Sciatic nerve (tissue), 2 donors: ENCODE measurements around the gene THBD. TPM values are rescaled to one million over a fixed set of nuclear protein-coding genes. Genes with fewer than 3 reads are reported as not detected.
"Not testable (repeated sequence)": the region's sequence is repeated elsewhere in the genome, so short reads cannot be mapped to it uniquely, and the experiment has no call there.

Experiments used
- ATAC-seq: fragments of 200-7000 bp; cut with Tn5 transposase; one replicate; pipeline ENCODE4 v1.9.1; 2020; ENCODE audit warnings: mild to moderate bottlenecking, moderate library complexity
- DNase-seq: peaks from one replicate; pipeline ENCODE4 v3.0.0-alpha.2; 2020; ENCODE audit warnings: low spot score
- intact Hi-C: fragments of 100-400 bp; cut with DNase I; formaldehyde crosslinking; loops from one replicate; pipeline ENCODE4 v1.14.2; 2022
- total RNA-seq: library from RNA; stranded (reverse); fragmentation: NEBNext Ultra II Directional; extraction: Animal tissue kit (Norgen Biotek cat#: 25700); gene quantifications from one replicate; pipeline ENCODE4 v1.2.1, GENCODE V29; 2021
- donor health status: DM: no; HTN: no; CAD: no.
- donor health status: DM: no; HTN: no; CAD: no.

Gene THBD
- total RNA-seq, 1 donor from 2014 or later: 25.3 TPM

GRCh38 chr20:23047001-23047737 lies 2.3 kb downstream of the THBD start:
- ATAC-seq (no peak), DNase-seq (no peak)
- intact Hi-C loops: loop anchor here (5.0 kb wide), 1 partner anchor 275 kb away; no protein-coding TSS in a partner anchor

DNA sequence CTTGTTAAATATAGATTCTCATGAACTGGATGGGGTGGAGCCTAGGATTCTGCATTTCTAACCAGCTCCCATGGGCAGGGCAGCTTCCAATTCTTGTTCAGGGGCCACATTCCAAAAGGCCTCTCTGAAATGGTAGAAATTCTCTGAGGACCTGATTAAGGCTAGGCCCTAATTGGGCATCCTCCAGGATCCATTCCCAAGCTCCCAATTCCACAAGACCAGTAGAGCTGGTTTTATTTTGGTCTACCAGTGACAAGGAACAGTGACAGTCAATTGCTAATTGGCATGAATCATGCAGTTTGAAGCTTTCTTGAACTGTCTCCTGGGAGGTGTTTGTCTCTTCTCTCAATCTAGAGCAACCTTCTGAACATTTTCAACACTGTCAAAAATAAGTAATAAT lies 3.0 kb downstream of the THBD start:
- ATAC-seq (no peak), DNase-seq (no peak)
- intact Hi-C loops: loop anchor here (5.0 kb wide), 1 partner anchor 276 kb away; no protein-coding TSS in a partner anchor

DNA sequence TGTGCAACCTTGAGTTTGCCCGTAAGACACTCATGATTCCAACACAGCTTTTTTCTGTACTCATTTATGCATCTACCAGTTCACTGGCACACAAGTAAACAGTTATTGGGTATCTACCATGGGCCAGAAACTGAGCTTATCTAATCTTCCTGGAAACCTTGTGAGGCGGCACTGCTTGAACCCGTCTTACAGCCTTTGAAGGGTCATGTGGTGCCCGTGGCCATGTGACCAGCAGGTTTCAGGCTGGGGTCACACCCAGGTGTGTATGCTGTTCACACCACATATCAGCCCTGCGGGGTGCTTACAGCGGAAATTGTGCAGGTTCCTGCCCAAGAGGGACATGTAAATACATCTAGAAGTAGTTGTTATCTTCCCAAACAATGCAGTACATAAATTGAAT lies 6.1 kb downstream of the THBD start:
- DNase-seq: no peak
- no peak for ATAC-seq
- intact Hi-C loops: no loop called here

DNA sequence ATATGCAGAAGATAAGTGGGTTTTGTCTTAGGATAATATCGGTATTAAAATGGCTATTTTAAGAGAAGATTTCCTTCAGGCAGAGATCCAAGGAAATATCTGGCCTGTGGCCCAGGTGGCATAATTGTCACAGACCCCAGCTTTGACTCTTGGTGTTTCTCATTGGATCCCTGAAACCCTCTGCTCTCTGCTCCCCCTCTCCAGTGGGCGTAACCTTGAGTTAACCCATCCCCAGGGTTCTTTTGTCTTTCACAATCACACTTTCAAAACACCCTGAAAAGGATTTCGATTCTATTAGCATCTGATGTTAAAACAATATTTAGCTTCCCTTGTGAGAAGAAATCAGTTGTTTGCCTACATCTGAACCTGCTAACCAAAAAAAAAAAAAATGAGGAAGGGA lies 7.2 kb downstream of the THBD start:
- DNase-seq (no peak), ATAC-seq (peak; percentile 66)
- intact Hi-C loops: no loop called here

- ATAC-seq: no peak
- intact Hi-C loops: no loop called here
Observed at GRCh38 chr20:23039885-23040508, 9.5 kb downstream of the THBD start.

DNA sequence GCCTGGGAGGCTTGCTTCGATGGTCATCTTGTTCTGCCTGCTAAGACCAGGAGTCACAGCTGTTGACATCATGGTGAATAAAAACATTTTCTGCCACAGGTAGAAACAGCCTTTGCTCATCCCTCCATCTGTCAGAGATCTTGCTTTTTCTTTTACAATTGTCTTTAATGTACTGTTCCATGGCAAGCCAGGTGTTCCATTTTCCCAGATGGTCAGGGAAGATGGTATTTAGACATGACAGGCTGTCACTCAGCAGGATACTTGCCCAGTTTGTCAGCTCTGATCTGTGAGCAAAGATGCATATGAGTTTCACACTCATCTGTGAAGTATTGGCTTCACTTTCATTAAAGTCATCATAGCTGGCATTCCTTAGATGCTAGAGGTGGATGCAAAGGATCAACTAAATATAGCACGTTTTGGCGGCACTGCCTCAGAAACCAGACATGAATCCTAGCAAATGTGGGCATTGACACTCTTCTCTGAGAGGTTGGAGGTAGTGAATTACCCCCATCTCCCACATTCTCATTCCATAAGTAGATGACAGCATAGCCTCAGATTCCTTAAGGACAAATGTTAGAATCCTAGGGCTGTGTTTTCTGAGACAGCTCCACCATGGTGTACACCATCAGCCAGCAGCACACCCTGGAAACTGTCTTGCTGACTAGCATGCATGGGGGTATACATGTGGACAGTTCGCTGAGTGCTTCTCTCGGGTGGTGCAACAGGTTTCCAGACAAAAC lies 10.2 kb downstream of the THBD start:
- ATAC-seq (no peak), DNase-seq (peak; percentile 8)
- intact Hi-C loops: no loop called here

More at GRCh38 chr20:23039885-23040508, 9.5 kb downstream of the THBD start:
- peak; percentile 18 for DNase-seq

DNA sequence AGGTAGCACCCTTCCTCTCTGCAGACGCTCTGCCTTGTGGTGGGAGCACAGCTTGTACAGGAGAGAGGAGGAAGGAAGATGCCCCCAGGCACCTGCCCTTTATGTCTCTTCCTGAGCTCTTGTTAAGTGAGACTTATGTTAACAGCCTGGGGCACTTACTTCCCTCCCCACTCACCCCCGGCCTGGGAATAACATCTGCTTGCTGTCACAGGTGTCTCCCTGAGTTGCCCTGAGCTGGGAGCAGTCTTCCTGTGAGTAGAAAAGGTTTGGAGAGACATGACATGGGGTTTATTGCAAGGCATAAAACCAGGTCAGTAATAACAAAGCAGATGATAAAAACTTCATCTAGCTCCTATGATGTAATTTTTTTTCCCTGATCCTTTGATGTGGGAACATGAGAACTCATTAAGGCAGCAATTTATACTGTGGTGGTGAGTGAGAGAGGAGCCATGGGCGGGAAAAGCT lies 12.4 kb downstream of the THBD start:
- DNase-seq (peak; percentile 5), ATAC-seq (no peak)
- intact Hi-C loops: no loop called here

DNA sequence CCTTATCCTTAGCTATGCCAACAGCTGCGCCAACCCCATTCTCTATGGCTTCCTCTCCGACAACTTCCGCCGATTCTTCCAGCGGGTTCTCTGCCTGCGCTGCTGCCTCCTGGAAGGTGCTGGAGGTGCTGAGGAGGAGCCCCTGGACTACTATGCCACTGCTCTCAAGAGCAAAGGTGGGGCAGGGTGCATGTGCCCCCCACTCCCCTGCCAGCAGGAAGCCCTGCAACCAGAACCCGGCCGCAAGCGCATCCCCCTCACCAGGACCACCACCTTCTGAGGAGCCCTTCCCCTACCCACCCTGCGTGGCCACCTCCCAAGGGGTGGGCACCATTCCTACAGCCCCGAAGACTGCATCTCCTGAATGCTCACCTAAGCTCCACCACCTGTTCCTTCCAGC lies 13.1 kb downstream of the THBD start:
- intact Hi-C loops: no loop called here
- ATAC-seq: no peak

GRCh38 chr20:23035731-23036130 lies 13.7 kb downstream of the THBD start:
- ATAC-seq: no peak
- intact Hi-C loops: no loop called here

More for the DNA sequence above, 13.1 kb downstream of the THBD start:
- peak; percentile 30 for DNase-seq

GRCh38 chr20:23034721-23035671 lies 14.5 kb downstream of the THBD start, which contains the start of gene SSTR4:
Gene SSTR4, plus strand, starts transcription at chr20:23035312. Its CDS starts 172 bp downstream, at chr20:23035484.
- intact Hi-C loops: no loop called here
- no peak for ATAC-seq

More at GRCh38 chr20:23035731-23036130, 13.7 kb downstream of the THBD start:
- DNase-seq: peak; percentile 44

GRCh38 chr20:23033918-23034317 lies 15.6 kb downstream of the THBD start:
- DNase-seq (peak; percentile 22), ATAC-seq (no peak)
- intact Hi-C loops: no loop called here

More at GRCh38 chr20:23034721-23035671, 14.5 kb downstream of the THBD start, which contains the start of gene SSTR4:
- DNase-seq: peak; percentile 40

- intact Hi-C loops: no loop called here
- DNase-seq: peak; percentile 17
- no peak for ATAC-seq
Observed at GRCh38 chr20:23032750-23033078, 16.8 kb downstream of the THBD start.

DNA sequence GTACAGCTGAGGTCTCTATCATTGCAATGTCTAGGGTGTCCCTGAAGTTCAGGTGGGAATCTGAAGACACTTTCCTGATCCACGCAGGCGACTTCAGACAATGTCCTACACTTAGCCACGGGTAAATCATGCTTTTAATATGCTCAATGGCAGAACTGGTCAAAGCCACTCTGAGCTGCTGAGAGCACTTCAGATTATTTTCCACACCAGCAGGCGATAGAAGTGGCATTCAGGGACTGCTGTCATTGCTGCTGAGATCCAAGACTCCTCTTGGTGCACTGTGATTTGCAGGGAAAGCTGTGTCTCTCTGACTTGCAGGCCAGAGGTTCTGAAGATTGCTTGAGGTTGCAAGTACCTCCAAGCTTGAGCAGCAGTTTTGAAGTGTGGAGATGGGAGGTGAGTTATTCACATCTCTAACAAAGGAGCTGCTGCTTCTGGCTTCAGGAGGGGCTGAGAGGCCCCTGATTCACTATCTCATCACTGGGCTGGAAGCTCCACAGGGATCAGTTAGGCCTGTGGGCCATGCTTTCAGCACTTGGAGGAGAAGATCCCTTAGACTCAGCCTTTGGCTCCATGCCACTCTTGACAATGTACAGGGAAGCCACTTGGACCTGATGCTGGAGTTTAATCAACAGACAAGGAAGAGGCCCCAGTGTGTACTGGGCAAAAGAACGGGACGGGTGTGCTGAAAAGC lies 17.3 kb downstream of the THBD start:
- intact Hi-C loops: no loop called here
- peak; percentile 18 for DNase-seq
- no peak for ATAC-seq

DNA sequence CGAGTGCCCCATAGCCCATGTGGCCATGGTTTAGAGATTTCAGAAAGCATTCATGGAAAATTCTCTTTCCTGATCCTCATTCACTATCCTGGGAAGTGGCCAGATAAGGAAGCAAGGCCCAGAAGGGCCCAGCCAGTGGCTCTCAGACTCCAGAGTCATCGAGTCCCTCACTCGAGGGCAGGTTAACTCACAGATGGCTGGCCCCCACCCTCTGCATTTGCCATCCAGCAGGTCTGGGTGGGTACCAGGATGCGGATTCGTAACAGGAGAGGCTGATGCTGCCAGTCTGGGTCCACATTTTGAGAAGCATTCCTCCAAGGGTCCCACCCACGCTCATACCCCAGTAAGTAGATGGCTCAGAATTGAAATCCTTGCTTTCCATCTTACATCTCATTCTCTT lies 18.1 kb downstream of the THBD start:
- intact Hi-C loops: loop anchor here (1.0 kb wide), 1 partner anchor 20 kb away; no protein-coding TSS in a partner anchor
- DNase-seq (peak; percentile 45), ATAC-seq (no peak)

- intact Hi-C loops: no loop called here
- ATAC-seq (no peak), DNase-seq (peak; percentile 52)
Observed at GRCh38 chr20:23029324-23029723, 20.1 kb downstream of the THBD start.

- no peak for ATAC-seq
- no peak for DNase-seq
- intact Hi-C loops: no loop called here
Observed at GRCh38 chr20:23028392-23028791, 21.1 kb downstream of the THBD start.

- ATAC-seq (no peak), DNase-seq (peak; percentile 52)
- intact Hi-C loops: no loop called here
Observed at GRCh38 chr20:23027721-23028120, 21.8 kb downstream of the THBD start.

DNA sequence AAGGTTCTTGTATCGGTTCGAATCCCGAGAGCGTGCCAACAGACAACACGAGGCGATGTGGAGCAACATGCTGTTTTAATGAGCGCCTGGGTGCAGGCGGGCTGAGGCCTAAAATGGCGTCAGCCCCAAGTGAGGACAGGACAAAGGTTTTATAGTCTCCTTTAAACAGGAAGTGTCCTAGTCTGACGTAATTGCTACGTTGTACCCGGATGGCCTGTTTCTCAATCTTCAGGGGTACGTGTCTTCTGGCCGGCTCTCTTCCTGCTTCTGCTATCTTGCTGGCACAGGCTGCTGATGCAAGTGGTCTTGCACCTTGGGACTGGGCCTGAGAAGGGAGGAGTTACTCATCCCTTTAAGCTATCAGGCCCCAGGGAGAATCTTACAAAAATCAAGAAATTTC lies 24.0 kb downstream of the THBD start:
- intact Hi-C loops, ATAC-seq: not testable (repeated sequence)
- DNase-seq: peak; percentile 53
